GM12878 (cell line): ENCODE data around the gene HOXA2.

Experiments
- CBX3 ChIP-seq: fragments of 200-600 bp; sonication (generic); IDR thresholded peaks from 2 replicates; pipeline ENCODE4 v1.6.1; 2016; ENCODE audit warnings: low read depth, borderline replicate concordance
- POLR2A ChIP-seq: IDR thresholded peaks from 2 replicates; pipeline ENCODE4 v1.6.1; 2011; ENCODE audit warnings: low read depth, mild to moderate bottlenecking, low read length
- RCOR1 ChIP-seq: conservative IDR thresholded peaks from 2 replicates; pipeline ENCODE4 v1.6.1; 2012; ENCODE audit warnings: low read depth, low read length, improper control_type of control experiment
- SRF ChIP-seq, 2 experiments: IDR thresholded peaks; 2 replicates each; pipeline ENCODE4 v1.6.1; 2011; ENCODE audit warnings: low read depth in 2 of 2, low read length in 2 of 2, mild to moderate bottlenecking in 1 of 2, moderate library complexity in 1 of 2
- TAF1 ChIP-seq: IDR thresholded peaks from 2 replicates; pipeline ENCODE4 v1.6.1; 2011; ENCODE audit warnings: mild to moderate bottlenecking, low read depth, low read length, borderline replicate concordance
- TCF12 ChIP-seq: IDR thresholded peaks from 2 replicates; pipeline ENCODE4 v1.6.1; 2011; ENCODE audit warnings: low read depth, mild to moderate bottlenecking, low read length

- TF ChIP-seq TCF12 (no peak), CBX3 (no peak), TAF1 (no peak), POLR2A (no peak), SRF (IDR thresholded peaks at IDR 0.05; ENCODE audit: low read depth in 2 of 2, low read length in 2 of 2) (no peak), RCOR1 (no peak)
These were observed 1.1 kb downstream of the HOXA2 start for GRCh38 chr7:27101171-27101956.
